Body of pancreas (tissue), 4 donors: Measurements from ENCODE around the gene FAM240B.

Experiments
- CTCF ChIP-seq, 7 experiments: fragments of 450-650 bp in 4 of 7; fragments of 200-600 bp in 3 of 7; sonication (generic) in 3 of 7; IDR thresholded peaks; one replicate each; pipeline ENCODE4 v1.5.1; 2016 to 2019; ENCODE audit warnings: antibody characterized with exemption in 7 of 7
- POLR2A ChIP-seq, 3 donors: fragments of 450-650 bp; IDR thresholded peaks; one replicate each; pipeline ENCODE4 v1.6.1; 2016; ENCODE audit warnings: antibody characterized with exemption in 3 of 3, mild to moderate bottlenecking in 2 of 3

GRCh38 chr9:38765101-38765500, 45.2 kb upstream of the FAM240B start:
- TF ChIP-seq CTCF (IDR thresholded peaks at IDR 0.05) (no peak), POLR2A (IDR thresholded peaks at IDR 0.05) (no peak)
